ENCODE measurements around the gene FBXO41.
"Not testable (repeated sequence)": the region's sequence is repeated elsewhere in the genome, so short reads cannot be mapped to it uniquely, and the experiment has no call there.

The FBXO41 gene

DNA sequence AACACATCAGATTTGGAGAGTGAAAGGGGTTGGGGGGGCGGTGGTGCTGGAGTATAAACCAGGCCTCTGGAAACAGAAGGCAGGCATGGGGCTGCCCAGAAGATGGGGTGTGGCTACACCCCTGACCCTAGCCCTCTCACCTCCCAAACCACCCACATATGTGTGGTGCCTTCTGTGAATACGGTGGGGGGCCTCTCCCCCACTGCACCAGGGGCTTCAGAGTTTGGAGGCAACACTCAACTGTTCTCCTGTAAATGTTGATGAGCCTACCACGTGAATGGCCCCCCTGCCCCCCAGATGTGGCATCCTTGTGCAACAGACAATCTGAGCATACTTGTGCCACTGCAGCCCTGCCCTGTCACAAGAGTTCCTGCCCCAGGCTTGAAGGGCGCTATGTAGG, 19.5 kb downstream of the FBXO41 start:
- no peak overlapping the region for H3K27ac ChIP-seq (ENCODE audit: low read depth, low read length)
- H3K36me3 ChIP-seq (ENCODE audit: control insufficient read depth, insufficient read depth, low read length): no peaks in the 10 kb centered on the region
- peaks cover 6% of the 10 kb centered on the region for H3K27me3 ChIP-seq (ENCODE audit: control insufficient read depth, insufficient read depth, low read length)
- no peak overlapping the region for H3K4me3 ChIP-seq (ENCODE audit: low read length)
- H3K4me1 ChIP-seq (ENCODE audit: control insufficient read depth, insufficient read depth, low read length): no peaks in the 10 kb centered on the region
- no peak overlapping the region for H3K9ac ChIP-seq (ENCODE audit: low read length)

DNA sequence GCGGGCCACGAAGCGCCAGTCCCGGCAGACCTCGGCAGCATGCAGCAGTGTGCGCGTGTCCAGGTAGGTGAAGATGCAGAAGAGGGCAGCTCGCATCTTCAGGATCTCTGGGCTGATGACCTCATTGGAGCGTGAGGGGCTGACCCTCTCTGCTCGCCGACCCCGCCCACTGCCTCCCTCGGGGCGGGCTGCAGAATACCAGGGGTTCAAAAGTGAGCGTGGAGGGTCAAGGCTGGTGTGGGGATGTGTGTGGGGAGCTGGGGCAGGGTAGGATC, 20.0 kb downstream of the FBXO41 start:
- peaks cover 6% of the 10 kb centered on the region for H3K27me3 ChIP-seq (ENCODE audit: control insufficient read depth, insufficient read depth, low read length)
- no peak overlapping the region for H3K4me3 ChIP-seq (ENCODE audit: low read length)
- no peaks in the 10 kb centered on the region for H3K36me3 ChIP-seq (ENCODE audit: control insufficient read depth, insufficient read depth, low read length)
- H3K4me1 ChIP-seq (ENCODE audit: control insufficient read depth, insufficient read depth, low read length): no peaks in the 10 kb centered on the region
- H3K27ac ChIP-seq (ENCODE audit: low read depth, low read length): no peak overlapping the region
- no peak overlapping the region for H3K9ac ChIP-seq (ENCODE audit: low read length)

- H3K27ac ChIP-seq (ENCODE audit: low read depth, low read length): no peak overlapping the region
- H3K9ac ChIP-seq (ENCODE audit: low read length): no peak overlapping the region
- H3K4me3 ChIP-seq (ENCODE audit: low read length): no peak overlapping the region
- peaks cover 6% of the 10 kb centered on the region for H3K27me3 ChIP-seq (ENCODE audit: control insufficient read depth, insufficient read depth, low read length)
- H3K36me3 ChIP-seq (ENCODE audit: control insufficient read depth, insufficient read depth, low read length): no peaks in the 10 kb centered on the region
- H3K4me1 ChIP-seq (ENCODE audit: control insufficient read depth, insufficient read depth, low read length): no peaks in the 10 kb centered on the region
These were observed 20.5 kb downstream of the FBXO41 start for GRCh38 chr2:73263540-73264331.

GRCh38 chr2:73262691-73263429, 21.4 kb downstream of the FBXO41 start:
- not testable (repeated sequence) for H3K9ac ChIP-seq (ENCODE audit: low read length); H3K36me3 ChIP-seq (ENCODE audit: control insufficient read depth, insufficient read depth, low read length)

DNA sequence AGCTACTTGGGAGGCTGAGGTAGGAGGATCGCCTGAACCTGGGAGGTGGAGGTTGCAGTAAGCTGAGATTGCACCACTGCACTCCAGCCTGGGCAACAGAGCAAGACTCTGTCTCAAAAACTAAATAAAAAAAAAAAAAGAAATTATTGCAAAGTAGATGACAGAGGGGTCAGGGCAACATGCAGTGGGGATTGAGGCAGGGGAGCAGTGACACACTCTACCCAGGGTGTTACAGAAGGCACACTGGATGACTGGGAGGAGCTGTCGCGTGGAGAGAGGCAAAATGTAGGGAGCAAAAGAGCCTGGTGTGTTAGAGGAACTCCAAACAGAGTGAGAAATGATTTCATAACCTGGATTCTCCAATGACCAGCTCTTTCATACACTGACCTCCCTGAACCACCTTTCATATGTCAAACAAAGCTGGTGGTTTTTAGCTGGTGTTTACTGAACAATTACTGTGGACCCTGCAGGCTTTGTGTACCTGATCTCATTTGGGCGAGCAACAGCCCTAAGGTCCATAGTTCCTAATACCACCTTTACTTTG, 22.1 kb downstream of the FBXO41 start:
- no peaks in the 10 kb centered on the region for H3K36me3 ChIP-seq (ENCODE audit: control insufficient read depth, insufficient read depth, low read length)
- no peak overlapping the region for H3K4me3 ChIP-seq (ENCODE audit: low read length)
- H3K27me3 ChIP-seq (ENCODE audit: control insufficient read depth, insufficient read depth, low read length): no peaks in the 10 kb centered on the region
- no peak overlapping the region for H3K9ac ChIP-seq (ENCODE audit: low read length)
- H3K27ac ChIP-seq (ENCODE audit: low read depth, low read length): no peak overlapping the region
- H3K4me1 ChIP-seq (ENCODE audit: control insufficient read depth, insufficient read depth, low read length): no peaks in the 10 kb centered on the region

More at GRCh38 chr2:73262691-73263429, 21.4 kb downstream of the FBXO41 start:
- not testable (repeated sequence) for H3K4me3 ChIP-seq (ENCODE audit: low read length); H3K4me1 ChIP-seq (ENCODE audit: control insufficient read depth, insufficient read depth, low read length); H3K27me3 ChIP-seq (ENCODE audit: control insufficient read depth, insufficient read depth, low read length); H3K27ac ChIP-seq (ENCODE audit: low read depth, low read length)

DNA sequence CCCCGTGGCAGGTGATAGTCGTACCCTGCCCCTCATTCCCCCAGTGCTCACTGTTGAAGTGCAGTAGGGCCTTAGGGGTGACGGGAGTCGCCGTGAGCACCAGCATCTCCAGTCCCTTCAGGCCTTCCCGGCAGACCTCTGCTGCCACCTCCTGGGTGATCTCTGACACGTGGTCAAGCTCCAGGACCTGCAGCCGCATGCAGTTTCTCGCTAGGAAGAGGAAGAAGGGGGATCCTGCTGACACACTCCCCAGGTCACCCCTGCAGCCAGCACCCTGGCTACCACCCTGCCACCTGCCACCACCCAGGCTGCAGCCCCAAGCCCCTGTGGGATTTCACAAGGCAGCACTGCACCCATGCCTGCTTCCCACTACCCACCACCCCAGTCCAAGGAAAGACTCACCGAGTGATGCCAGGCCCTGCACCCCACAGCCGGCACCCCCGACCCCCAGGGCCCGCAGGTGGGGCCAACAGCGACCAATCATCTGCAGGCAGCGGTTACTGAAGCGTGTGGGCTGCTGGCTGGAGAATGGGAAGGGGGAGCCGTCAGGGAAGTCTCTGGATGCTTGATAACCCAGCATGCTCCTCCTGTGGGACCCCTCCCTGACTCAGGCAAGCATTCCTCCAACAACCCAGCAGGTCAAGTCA, 23.8 kb downstream of the FBXO41 start:
- Histone ChIP-seq H3K9ac (ENCODE audit: low read length) (no peak overlapping the region), H3K4me3 (ENCODE audit: low read length) (no peak overlapping the region), H3K4me1 (ENCODE audit: control insufficient read depth, insufficient read depth, low read length) (no peaks in the 10 kb centered on the region), H3K27me3 (ENCODE audit: control insufficient read depth, insufficient read depth, low read length) (no peaks in the 10 kb centered on the region), H3K27ac (ENCODE audit: low read depth, low read length) (no peak overlapping the region), H3K36me3 (ENCODE audit: control insufficient read depth, insufficient read depth, low read length) (no peaks in the 10 kb centered on the region)

DNA sequence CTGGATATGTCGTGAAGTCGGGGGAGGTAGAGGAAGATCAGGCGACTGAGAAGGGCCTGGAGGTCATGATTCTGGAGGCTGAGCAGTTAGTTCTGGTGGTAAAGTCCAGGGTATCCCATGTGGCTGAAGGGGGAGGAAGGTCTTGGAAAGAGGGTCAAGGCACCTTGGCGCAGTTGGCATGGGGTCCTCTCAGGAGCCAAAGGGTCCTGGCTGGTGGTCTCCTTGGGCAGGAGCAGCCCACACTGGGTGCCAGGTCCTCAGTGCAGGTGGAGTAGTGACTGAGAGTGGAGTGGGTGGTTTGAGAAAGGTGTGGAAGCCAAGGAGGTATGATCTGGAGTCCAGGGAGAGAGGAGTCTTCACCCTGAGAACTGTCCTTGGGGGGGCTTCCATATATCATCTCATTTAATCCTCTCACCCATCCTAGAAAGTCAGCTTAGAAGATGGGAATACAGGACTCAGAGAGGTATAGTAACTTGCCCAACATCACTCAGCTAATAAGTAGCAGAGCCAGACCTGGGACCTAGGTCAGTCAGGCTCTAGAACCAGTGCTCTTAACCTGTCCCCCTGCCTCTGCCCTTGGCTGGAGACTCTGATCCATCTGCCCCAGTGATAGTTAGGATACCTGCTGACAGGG, 24.5 kb downstream of the FBXO41 start:
- Histone ChIP-seq H3K4me1 (ENCODE audit: control insufficient read depth, insufficient read depth, low read length) (no peaks in the 10 kb centered on the region), H3K27me3 (ENCODE audit: control insufficient read depth, insufficient read depth, low read length) (no peaks in the 10 kb centered on the region), H3K4me3 (ENCODE audit: low read length) (no peak overlapping the region), H3K36me3 (ENCODE audit: control insufficient read depth, insufficient read depth, low read length) (no peaks in the 10 kb centered on the region), H3K27ac (ENCODE audit: low read depth, low read length) (no peak overlapping the region), H3K9ac (ENCODE audit: low read length) (no peak overlapping the region)

- H3K9ac ChIP-seq (ENCODE audit: low read length): no peak overlapping the region
- no peak overlapping the region for H3K27ac ChIP-seq (ENCODE audit: low read depth, low read length)
- no peaks in the 10 kb centered on the region for H3K36me3 ChIP-seq (ENCODE audit: control insufficient read depth, insufficient read depth, low read length)
- no peak overlapping the region for H3K4me3 ChIP-seq (ENCODE audit: low read length)
- H3K27me3 ChIP-seq (ENCODE audit: control insufficient read depth, insufficient read depth, low read length): no peaks in the 10 kb centered on the region
- no peaks in the 10 kb centered on the region for H3K4me1 ChIP-seq (ENCODE audit: control insufficient read depth, insufficient read depth, low read length)
These were observed 25.0 kb downstream of the FBXO41 start for GRCh38 chr2:73259276-73259675.

DNA sequence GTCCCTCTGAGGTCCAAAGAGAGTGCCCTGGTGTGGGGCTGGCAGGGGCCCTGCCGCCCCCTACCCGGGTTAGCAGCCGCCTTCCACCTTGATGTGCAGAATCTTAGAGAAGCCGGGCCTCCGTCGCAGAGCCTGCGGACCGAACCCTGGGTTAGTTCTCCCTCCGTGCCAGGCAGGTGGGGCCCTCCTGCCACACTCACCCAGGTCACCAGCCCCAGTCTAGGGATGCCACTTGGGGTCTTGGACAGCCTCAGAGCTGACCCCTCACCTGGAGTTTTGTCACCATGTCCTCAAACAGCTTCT, 25.4 kb downstream of the FBXO41 start:
- H3K4me3 ChIP-seq (ENCODE audit: low read length): no peak overlapping the region
- no peaks in the 10 kb centered on the region for H3K4me1 ChIP-seq (ENCODE audit: control insufficient read depth, insufficient read depth, low read length)
- H3K9ac ChIP-seq (ENCODE audit: low read length): no peak overlapping the region
- H3K27ac ChIP-seq (ENCODE audit: low read depth, low read length): no peak overlapping the region
- H3K27me3 ChIP-seq (ENCODE audit: control insufficient read depth, insufficient read depth, low read length): no peaks in the 10 kb centered on the region
- H3K36me3 ChIP-seq (ENCODE audit: control insufficient read depth, insufficient read depth, low read length): peaks cover 4% of the 10 kb centered on the region

- no peak overlapping the region for H3K27ac ChIP-seq (ENCODE audit: low read depth, low read length)
- H3K27me3 ChIP-seq (ENCODE audit: control insufficient read depth, insufficient read depth, low read length): no peaks in the 10 kb centered on the region
- H3K9ac ChIP-seq (ENCODE audit: low read length): no peak overlapping the region
- no peak overlapping the region for H3K4me3 ChIP-seq (ENCODE audit: low read length)
- H3K4me1 ChIP-seq (ENCODE audit: control insufficient read depth, insufficient read depth, low read length): no peaks in the 10 kb centered on the region
- peaks cover 5% of the 10 kb centered on the region for H3K36me3 ChIP-seq (ENCODE audit: control insufficient read depth, insufficient read depth, low read length)
These were observed 25.9 kb downstream of the FBXO41 start for GRCh38 chr2:73258186-73258912.

DNA sequence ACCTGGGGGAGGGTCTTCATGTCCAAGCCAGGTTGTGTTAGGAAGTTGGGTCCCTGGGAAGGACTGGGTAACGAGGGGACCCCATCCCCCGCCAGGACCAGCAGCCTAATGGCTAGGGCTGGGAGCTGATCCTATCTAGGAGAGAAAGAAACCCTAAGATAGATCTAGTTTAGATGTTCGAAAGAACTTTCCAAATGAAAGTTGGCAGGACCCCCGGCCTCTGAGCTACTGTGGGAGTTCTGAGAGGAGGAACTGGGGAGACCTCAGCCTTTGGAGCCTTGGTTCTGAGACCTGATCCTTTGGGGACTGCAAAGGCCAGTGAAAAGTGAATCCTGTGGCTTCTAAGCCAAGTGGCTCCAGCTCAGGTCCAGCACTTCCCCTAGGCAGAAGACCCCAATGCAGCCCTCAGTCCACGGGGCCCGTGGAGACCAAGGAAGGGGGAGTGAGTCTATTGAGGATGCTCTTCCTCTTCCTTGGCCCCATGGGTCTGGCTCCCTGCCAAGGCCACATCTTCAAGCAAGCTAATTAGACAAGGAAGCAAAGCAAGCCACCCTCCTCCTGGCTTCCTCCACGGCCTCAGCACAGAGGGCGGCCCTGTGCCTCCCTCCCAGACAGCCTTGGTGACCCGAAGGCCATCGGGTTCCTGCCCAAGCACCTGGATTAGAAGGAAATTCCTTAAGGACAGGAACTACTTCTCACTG, 26.7 kb downstream of the FBXO41 start:
- Histone ChIP-seq H3K9ac (ENCODE audit: low read length) (no peak overlapping the region), H3K27me3 (ENCODE audit: control insufficient read depth, insufficient read depth, low read length) (no peaks in the 10 kb centered on the region), H3K4me3 (ENCODE audit: low read length) (no peak overlapping the region), H3K4me1 (ENCODE audit: control insufficient read depth, insufficient read depth, low read length) (no peaks in the 10 kb centered on the region), H3K27ac (ENCODE audit: low read depth, low read length) (no peak overlapping the region), H3K36me3 (ENCODE audit: control insufficient read depth, insufficient read depth, low read length) (peaks cover 10% of the 10 kb centered on the region)
